Spleen (tissue), 7 donors: Measurements from ENCODE around the gene ADCK2.
"Not testable (repeated sequence)": the region's sequence is repeated elsewhere in the genome, so short reads cannot be mapped to it uniquely, and the experiment has no call there.

Source experiments
- POLR2A ChIP-seq, 3 donors: fragments of 450-650 bp; IDR thresholded peaks; one replicate each; pipeline ENCODE4 v1.5.1; 2017; ENCODE audit warnings: antibody characterized with exemption in 3 of 3, mild to moderate bottlenecking in 1 of 3
- POLR2AphosphoS5 ChIP-seq, 3 donors: sonication (generic); formaldehyde crosslinking; IDR thresholded peaks; one replicate each; pipeline ENCODE4 v1.5.1; 2017; ENCODE audit warnings: antibody characterized with exemption in 3 of 3
- TF ChIP-seq, protein P1 (sequence below), 11 experiments: fragments of 200-600 bp in 7 of 11; fragments of 450-650 bp in 4 of 11; sonication (generic) in 4 of 11; IDR thresholded peaks in 8 of 11; conservative IDR thresholded peaks in 3 of 11; 1 replicate in 7 of 11; 2 replicates in 4 of 11; pipeline versions ENCODE4 v1.4.0 to v1.8.0; 2016 to 2021; ENCODE audit warnings: antibody characterized with exemption in 11 of 11, inconsistent platforms in 4 of 11, mild to moderate bottlenecking in 1 of 11
- donor health status: DM: no; HTN: no; CAD: no; lungs with moderate emphysema.
- donor health status: DM: no; HTN: no; CAD: no.
- donor health status: DM: no; HTN: no; CAD: no.

DNA sequence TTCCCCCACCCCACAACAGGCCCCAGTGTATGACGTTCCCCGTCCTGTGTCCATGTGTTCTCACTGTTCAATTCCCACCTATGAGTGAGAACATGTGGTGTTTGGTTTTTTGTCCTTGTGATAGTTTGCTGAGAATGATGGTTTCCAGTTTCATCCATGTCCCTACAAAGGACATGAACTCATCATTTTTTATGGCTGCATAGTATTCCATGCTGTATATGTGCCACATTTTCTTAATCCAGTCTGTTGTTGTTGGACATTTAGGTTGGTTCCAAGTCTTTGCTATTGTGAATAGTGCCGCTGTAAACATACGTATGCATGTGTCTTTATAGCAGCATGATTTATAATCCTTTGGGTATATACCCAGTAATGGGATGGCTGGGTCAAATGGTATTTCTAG, 36.0 kb downstream of the ADCK2 start:
- TF ChIP-seq, protein P1, sequence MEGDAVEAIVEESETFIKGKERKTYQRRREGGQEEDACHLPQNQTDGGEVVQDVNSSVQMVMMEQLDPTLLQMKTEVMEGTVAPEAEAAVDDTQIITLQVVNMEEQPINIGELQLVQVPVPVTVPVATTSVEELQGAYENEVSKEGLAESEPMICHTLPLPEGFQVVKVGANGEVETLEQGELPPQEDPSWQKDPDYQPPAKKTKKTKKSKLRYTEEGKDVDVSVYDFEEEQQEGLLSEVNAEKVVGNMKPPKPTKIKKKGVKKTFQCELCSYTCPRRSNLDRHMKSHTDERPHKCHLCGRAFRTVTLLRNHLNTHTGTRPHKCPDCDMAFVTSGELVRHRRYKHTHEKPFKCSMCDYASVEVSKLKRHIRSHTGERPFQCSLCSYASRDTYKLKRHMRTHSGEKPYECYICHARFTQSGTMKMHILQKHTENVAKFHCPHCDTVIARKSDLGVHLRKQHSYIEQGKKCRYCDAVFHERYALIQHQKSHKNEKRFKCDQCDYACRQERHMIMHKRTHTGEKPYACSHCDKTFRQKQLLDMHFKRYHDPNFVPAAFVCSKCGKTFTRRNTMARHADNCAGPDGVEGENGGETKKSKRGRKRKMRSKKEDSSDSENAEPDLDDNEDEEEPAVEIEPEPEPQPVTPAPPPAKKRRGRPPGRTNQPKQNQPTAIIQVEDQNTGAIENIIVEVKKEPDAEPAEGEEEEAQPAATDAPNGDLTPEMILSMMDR (IDR thresholded peaks at IDR 0.05 in 8 of 11, conservative IDR thresholded peaks at IDR 0.05 in 3 of 11), result not testable (repeated sequence)
- TF ChIP-seq POLR2AphosphoS5, POLR2A (IDR thresholded peaks at IDR 0.05): not testable (repeated sequence)
